HG02678 (cell line): ENCODE data around the gene CCDC92B.

Experiments used
- ATAC-seq: cut with Tn5 transposase; IDR thresholded peaks from one replicate; pipeline ENCODE4 v1.9.1; 2021; ENCODE audit warnings: mild to moderate bottlenecking, moderate library complexity; ENCODE audit not compliant: unreplicated experiment

The CCDC92B gene

DNA sequence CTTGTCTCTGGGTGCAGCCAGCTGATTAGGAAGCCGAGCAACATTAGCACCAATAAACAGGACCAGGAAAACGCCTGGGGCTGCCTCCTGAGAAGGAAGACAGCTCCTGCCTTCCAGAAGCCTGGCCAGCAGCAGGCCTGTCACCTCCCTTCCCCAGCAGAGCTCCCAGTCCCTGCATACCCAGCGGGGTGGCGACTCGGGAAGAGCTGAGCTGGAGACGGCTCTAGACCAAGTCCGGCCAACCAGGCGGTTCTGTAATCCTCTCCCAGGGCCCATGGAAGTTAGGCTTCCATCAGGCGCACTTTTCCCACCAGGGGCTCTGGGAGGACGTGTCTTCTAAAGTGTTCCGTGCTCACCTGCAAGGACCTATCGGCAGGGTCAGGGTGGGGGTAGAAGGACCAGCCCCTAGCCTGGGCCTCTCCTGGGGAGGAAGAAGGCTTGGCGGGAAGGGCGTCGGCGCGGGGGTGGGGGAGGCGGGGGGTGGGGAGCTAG is 25.9 kb downstream of the CCDC92B start:
- no peak for ATAC-seq

DNA sequence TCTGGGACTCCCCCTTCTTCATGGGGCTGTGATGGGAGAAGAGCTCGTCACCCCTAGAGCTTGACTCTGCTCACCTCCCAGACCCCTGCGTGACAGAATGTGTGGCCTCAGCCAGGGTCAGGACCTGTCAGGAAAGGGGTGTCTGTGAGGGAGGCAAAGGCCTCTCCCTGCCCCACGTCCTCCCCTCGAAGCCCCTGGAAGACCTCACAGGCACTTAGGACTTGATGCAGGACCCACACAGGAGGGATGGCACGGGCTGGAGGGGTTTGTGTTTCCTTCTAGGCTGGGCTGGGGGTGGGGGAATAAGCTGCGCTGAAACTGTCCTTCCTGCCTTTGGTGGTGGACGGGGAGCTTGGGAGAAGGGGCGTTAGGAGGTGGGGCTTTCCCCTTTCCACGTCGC is 26.8 kb downstream of the CCDC92B start:
- no peak for ATAC-seq

DNA sequence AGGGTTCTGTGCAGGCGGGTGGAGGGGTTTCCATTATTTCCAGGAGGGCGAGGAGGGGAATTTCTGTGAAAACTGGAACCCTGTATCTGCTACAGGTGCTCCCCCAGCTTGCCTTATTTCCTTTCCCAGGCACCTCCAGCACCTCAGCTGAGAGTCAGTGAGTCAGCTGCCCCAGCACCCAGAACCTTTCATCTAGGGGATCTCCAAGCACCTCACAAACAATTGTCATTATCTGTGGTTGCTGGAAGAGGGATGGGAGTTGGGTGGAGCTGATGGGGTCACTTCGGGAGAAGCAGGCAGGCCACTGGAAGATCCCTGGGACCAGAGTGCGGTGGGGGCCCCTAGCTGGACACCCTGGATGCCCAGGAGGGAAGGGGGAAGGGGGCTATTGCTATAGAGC is 27.8 kb downstream of the CCDC92B start:
- ATAC-seq: no peak

DNA sequence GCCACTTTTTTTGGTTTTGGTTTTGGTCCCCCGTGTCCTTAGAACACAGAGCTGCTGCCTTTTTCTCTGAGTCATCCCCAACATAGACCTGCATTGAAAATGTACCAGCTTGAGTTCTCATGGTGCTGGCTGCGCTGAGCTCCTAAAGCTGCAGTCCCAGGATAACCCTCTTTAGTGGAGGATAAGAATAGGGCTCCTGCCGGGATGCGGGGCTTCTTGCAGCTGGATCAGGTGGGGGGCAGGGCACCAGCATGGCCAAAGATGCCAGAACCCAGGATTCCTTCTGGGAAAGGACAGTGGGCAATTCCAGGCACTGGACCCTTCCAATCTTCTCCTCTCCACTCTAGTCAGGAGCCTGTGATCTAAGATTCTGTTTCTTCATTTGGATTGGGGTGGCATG is 29.6 kb downstream of the CCDC92B start:
- no peak for ATAC-seq

DNA sequence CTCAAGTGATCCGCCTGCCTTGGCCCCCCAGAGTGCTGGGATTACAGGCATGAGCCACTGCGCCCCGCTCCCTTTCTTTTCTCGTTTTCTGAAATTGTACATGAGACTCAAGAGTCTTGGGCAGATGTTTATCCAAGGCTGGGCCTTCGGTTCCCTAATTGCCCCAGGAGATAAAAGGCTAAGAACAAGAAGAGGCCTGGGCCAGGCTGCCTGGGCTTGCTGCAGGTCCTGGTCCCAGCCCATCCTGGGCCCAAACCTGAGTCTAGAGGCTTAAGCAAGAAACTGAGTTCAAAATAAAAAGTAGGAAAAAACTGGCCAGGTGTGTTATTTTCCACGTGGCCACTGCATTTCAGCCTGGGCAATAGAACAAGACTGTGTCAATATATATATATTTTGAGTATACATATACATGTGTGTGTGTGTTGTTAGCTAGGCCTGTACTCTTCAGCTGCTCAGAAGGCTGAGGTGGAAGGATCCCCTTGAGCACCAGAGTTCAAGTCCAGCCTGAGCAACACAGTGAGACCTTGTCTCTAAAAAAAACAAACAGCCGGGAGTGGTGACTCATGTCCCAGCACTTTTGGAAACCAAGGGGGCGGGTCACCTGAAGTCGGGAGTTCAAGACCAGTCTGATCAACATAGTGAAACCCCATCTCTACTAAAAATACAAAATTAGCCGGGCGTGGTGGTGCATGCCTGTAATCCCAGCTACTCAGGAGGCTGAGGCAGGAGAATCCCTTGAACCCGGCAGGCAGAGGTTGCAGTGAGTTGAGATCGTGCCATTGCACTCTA is 31.1 kb downstream of the CCDC92B start:
- ATAC-seq: no peak

DNA sequence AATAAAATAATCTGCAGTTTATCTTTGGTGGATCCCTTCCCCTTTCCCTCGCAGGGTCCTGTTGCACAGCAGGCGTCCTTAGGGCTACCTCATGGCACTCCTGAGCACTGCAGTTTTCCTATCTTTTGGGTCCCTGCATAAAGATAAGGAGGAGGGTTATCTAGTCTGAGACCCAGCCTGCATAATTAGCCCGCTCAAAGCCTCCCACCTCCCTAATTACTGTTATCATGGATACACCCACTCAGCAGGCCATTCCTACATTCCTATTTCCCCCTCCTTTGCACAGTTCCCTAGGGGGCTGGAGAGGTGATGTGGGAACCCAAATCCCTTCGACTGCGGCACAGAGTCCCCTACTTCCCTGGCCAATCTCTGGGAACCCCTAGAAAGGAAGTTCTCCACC is 32.8 kb downstream of the CCDC92B start:
- ATAC-seq: no peak

DNA sequence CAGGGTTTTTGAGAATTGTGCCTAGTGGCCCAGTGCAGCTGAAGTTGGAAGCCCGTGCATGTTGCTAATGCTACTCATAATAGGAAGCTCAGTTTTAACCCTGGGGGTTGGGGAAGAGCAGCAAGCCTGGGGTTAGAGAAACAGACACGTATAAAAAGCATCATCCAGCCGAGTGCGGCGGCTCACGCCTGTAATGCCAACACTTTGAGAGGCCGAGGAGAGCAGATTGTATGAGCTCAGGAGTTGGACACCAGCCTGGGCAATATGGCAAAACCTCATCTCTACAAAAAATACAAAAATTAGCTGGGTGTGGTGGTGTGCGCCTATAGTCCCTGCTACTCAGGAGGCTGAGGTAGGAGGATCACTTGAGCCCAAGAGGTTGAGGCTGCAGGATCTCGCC is 35.6 kb downstream of the CCDC92B start:
- no peak for ATAC-seq

DNA sequence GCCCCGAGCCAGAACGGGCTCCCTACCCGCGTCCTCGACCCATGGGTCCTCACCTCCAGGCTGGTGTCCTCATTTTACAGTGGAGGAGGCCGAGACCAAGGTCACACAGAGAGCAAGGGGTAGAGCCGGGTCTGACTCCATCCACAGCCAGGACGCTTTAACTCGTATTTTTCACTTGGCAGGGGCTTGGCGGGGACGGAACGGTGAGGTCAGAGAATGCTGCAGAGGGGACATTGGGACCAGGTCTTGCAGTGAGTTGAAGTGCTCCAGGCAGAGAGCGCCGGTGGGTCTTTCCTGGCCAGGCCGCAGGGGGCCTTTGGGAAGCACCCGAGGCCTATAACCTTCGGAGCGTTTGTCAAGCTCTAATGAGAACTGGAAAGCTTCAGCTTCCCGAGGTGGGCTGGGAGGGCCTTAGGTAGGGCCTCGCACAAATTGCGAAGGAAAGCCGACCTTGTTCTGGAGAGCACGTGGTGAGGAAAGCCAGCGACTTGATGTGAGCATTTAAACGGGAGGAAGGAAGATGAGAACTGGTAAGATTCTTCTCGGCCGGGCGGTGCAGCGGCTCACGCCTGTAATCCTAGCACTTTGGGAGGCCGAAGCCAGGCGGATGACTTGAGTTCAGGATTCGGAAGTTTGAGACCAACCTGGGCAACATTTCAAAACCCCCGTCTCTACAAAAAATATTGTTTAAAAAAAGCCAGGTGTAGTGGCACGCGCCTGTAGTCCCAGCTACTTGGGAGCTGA is 37.0 kb downstream of the CCDC92B start:
- no peak for ATAC-seq

DNA sequence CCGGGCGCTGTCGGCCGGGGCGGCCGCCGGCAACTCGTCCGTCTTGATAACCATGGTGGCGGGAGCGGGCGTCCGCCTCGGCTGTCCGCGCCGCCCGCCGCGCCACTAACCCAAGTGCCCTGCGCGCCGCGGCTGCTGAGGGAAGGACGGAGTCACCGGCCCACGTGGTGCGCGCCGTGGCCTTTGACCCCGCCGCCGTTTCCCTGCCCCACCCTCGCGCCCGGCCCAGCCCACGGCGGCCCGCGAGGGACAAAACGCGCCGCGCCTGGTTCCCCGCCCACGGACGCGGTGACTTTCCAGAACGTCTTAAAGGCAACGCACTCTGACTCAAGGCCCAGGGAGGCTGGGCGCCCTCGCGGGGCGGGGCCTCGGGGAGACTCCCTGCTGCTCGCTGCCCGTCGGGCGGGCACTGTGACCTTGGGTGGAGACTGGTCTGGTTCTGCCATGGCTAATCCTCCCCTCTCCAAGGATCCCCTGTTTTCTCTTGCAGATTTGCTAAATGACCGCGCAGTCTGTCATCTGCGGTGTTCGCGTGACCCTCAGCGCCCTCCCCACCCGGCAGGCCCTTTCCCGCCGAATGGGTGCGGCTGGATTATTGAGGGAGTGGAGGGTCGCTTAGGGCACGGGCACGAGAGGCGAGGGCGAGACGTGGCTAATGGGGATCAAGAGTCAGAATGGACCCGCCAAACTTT is 37.7 kb downstream of the CCDC92B start, which contains the start of gene CLUH:
Gene CLUH (minus strand): TSS at position 157 of the 692 bp plus-strand sequence. CDS start 103 bp downstream, at position 54.
- ATAC-seq: peak; percentile 80

DNA sequence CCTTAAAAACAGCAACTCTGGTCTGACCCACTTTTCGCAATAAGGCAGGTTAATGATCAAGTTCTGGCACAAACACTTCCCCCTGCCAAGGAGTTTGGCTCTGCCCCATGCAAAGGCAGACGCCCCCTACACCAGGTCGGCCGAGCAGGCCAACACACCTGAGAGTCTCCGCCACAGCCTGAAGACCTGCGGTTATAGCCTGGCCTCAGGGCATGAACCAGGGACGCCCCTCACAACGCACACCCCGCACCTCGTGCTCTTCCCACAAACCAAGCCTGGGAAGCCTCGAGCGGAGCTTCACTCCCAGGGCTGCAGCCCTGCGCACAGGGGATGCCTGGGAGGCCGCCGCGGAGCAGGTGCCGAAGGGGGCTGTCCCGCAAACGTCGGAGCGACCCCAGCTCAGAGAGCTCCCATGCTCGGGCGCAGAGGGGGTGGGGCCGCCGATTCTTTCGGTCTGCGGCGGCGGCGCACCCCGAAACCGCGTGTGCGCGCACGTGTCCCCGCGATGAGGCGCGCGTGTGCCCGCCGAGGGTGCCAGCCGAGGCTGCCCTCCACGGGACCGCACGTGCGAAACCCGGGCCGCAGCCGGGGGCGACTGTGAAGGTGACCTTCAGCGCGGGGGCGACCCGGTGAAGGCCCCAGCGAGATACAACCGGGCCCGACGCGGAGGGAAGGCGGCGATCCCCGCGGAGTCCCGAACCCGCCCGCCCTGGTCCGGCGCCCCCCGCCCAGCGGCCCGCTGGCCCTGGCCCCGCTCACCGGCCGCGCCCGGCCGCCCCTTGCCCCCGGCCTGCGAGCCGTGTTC is 38.4 kb downstream of the CCDC92B start:
- peak; percentile 26 for ATAC-seq

DNA sequence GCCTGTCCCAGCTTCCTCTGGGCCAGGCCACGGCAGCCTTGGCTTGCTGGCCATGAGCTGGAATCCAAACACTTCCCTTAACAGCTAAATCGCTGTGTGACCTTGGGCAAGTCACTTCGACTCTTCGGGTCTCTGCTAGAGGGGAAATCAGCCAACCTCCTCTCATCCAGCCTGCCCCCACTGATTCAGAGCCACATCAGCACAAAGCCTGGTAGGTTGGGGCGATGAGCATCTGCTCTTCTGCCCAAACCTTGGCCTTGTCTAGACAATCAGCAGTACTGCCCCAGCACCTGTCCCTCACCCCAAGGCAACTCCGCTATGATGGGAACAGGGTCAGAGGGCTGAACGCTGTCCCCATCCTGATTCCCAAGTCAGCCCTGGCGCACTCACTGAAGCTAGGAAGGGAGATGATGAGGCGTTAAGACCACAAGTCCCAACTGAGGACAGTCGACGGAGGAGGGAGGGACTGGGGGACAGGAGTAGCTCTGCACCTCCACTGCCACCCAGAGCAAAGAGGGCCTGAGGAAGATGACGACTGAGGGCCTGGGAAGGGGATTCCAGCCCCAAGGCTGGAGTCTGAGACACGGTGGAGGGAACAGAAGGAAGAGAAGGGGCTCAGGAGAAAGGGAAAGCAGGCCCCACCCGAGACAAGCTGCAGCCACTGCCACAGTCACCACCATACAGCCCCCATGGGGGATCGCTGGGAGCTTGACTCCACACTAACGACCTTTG is 39.2 kb downstream of the CCDC92B start:
- ATAC-seq: no peak

DNA sequence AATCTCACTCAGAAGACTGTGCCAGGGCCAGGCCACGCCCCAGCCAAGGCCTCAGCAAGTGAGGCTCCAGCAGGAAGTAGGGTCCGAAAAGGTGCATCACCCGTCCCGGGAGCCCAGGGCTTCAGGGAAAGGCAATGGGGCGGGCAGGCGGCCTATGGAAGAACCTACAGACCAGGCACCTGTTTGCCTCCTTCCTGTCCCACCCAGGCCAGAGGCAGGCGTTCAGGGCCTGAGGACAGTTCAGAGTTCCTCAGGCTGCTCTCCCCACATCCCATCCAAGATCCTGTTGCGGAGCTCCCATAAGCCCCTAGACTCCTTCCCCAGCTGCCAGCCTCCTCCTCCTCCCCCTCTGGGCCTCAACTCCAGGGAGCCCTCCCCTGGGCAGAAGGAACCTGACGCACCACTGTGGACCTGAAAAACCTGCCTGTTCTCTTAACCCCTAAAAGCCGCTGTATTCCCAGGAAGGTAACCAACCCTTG is 40.2 kb downstream of the CCDC92B start:
- ATAC-seq: no peak

DNA sequence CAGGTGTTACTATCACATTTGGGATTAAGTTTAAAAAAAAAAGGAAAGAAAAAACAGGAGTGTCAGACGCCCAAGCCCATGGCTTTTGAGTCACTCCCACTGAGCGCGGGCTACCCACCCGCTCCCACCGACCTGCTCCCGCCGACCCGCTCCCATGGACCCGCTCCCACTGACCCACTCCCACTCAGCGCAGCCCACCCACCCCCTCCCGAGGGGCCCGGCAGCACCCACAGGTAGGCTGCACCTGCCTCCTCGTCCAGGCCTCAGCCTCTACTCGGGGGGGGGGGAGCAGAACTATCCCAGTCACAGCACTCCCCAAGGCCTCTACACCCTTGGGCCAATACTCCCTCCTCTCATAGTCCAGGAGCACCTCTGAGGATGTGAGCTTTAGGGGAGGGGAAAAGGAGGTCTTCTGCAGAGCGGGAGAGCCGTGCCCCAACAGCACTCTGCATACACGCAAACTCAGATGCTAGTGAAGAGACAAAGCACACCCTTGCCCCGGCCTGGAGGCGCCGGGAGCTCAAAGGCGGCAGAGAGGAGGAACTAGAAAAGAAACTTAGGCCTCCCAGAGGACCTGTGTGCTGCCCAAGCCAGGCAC is 40.8 kb downstream of the CCDC92B start:
- ATAC-seq: no peak

DNA sequence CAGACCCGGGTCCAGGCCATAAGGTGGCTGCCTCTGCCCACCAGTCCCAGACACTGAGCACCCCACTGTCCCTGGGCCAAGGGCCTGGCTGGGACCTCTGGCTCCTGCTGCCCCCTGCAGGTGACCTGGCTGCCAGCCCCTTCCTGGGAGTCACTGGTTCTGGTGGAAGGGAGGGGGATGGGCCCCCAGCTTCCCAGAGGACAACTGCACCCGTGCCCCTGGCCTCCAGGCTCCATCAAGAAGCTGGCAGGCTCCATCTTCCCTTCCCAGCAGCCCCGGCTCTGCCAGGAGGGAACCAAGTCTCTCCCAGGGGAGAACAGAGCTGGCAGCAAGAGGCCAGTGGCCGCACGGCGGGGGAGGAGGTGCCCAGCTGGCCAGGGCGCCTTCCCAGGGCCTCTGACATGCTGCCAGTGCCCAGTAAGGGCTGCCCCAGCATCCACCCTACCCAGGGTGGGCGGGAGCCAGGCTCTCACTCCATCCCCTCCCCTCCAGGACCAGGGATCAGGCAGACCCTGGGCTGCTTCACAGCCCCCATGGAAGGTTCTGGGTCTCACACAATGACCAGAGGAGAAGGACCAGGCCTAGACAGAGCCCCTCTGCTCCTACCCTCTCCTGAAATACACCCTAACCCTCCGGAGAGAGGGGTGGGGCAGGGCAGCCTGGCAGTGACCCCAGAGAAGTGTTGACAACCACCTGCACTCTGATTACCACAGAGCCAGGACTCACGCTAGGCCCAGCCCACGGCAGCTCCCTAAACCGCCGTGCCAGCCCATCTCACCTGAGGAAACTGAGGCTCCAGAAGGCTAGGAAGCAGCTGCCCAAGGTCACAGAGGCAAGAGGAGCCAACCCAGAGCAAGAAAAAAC is 41.5 kb downstream of the CCDC92B start:
- ATAC-seq: no peak

DNA sequence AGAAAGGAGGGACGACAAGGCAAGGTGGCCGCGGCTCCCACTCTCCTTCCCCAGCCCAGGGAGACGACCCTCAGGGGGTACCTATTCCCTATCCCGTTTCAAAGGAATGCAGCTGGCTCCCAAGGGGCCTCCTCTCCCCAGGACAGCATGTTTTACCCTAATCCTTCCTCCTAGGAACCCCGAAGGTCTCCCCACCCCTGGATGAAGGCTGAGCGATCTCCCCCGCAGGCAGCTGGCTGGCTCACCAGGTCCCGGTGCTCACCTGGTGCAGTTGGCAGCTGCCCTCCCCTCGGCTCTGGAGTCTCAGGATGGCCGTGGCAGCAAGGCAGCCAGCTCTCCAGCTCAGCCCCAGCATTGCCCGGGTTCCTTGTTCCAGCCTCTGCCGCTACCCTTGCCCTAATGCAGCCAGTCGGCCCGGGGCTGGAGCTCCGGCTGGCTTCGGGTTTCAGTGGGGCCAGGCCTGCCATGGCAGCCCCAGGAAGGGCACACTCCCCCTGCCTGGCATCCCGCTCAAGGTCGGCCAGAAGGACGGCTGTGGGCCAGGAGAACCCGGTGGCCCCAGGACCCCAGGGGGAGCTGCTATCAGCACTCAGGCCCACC is 42.4 kb downstream of the CCDC92B start:
- no peak for ATAC-seq

DNA sequence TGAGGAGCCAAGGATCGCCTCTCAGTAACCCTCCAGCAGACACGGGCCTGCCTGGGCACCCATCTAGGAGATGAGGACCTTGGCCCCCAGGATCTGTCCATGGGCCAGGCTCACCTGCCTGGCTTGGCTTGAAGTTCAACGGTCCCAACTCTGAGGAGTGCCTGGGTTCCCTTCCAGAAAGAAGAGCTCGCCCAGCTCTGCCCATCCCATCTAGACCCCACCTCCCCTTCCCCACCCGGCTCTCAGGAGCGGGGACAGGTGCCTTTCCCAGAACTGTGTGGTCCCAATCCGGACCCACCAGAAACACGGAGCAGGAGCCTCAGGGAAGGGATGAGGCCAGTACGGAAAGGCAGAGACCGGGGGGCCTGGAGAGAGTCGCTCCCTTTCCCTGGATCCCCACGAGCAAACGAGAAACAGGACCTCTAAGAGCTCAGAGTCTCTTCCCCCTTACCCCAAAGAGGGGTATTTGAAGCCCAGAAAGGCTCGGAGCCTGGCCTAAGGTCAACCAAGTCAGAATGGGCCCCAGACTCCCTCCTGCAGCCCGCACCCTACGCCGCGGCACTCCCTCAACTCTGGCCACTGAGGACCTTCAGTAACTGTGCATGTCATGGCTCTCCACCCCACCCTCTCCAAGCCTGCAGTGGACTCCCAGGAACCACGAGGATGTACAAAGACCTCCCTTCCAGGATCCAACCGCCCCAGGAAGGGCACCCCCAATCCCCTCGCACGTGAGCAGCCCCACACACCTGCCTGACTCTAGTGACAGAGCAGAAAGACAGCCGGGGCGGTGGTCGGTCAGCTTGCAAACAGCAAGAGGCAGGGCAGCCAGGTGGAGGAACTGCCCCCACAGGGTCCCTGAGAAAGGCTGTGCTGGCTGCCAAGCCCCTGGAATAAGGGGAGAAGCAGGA is 43.3 kb downstream of the CCDC92B start:
- no peak for ATAC-seq

DNA sequence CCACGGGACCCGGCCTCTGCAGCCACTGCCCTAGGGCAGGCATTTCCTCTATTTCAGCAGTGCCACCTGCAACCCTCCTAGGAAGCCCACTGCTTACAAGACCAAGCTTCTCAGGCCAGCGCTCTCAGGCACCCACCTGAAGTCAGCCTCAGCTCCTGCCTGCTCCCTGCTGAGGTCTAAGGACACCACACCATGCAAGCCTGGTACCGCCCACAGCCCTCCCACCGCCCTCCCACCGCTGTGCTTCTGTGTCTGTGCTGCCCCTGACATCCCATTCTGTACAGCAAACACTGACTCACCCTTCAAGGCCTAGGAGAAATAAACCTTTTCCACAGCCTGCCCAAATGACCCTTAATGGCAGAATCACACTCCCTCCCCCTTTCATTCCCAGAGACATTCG is 44.2 kb downstream of the CCDC92B start:
- no peak for ATAC-seq
